T-cell (primary cell): ENCODE measurements around the gene SRSF12. TPM values are rescaled to one million over a fixed set of nuclear protein-coding genes. Genes with fewer than 3 reads are reported as not detected.

Experiments used
- ATAC-seq, 4 experiments: fragments of 200-7000 bp in 3 of 4; fragments of 150-1000 bp in 1 of 4; cut with Tn5 transposase; replicated peaks in 1 of 4; 1 replicate in 3 of 4; 2 replicates in 1 of 4; pipeline ENCODE4 v1.10.0; 2021; ENCODE audit warnings: moderate library complexity in 3 of 4, mild to moderate bottlenecking in 2 of 4, moderate number of reproducible peaks in 1 of 4
- CTCF ChIA-PET, 2 donors: fragments of 300-600 bp; sonication (Branson Sonifier 250); formaldehyde crosslinking; loops; one replicate each; lab custom pipeline; 2022; ENCODE audit warnings: antibody characterized with exemption in 2 of 2; lab: Charles Lee
- POLR2A ChIA-PET, 2 donors: fragments of 300-600 bp; sonication (Branson Sonifier 250); formaldehyde crosslinking; loops; one replicate each; lab custom pipeline; 2022; ENCODE audit warnings: antibody characterized with exemption in 2 of 2; lab: Charles Lee
- DNase-seq, 35 experiments: peaks; one replicate each; pipeline versions ENCODE4 v3.0.0 to v3.0.0-alpha.2; 2013 to 2023
- H3K27ac ChIP-seq: one replicate; pipeline ENCODE4 v1.5.1; 2013; ENCODE audit warnings: low read length
- H3K27me3 ChIP-seq, 2 experiments: replicated peaks in 1 of 2; 1 replicate in 1 of 2; 2 replicates in 1 of 2; pipeline versions ENCODE4 v1.6.1 to v1.7.0; 2013; ENCODE audit warnings: low read length in 1 of 2, mixed read lengths in 1 of 2; ENCODE audit not compliant: control insufficient read depth in 2 of 2, insufficient read depth in 2 of 2; ENCODE audit errors: extremely low read depth in 1 of 2
- H3K36me3 ChIP-seq, 2 donors: 1 replicate in 1 of 2; 2 replicates in 1 of 2; pipeline versions ENCODE4 v1.6.1 to v1.7.0; 2013; ENCODE audit warnings: low read length in 1 of 2; ENCODE audit not compliant: control insufficient read depth in 2 of 2, insufficient read depth in 1 of 2; ENCODE audit errors: extremely low read depth in 1 of 2
- H3K4me1 ChIP-seq, 2 experiments: 1 replicate in 1 of 2; 2 replicates in 1 of 2; pipeline versions ENCODE4 v1.6.1 to v1.7.0; 2013; ENCODE audit warnings: low read length in 2 of 2, mixed read lengths in 1 of 2; ENCODE audit not compliant: insufficient read depth in 2 of 2, control insufficient read depth in 1 of 2; ENCODE audit errors: extremely low read depth in 1 of 2
- H3K4me3 ChIP-seq, 2 donors: 1 replicate in 1 of 2; 2 replicates in 1 of 2; pipeline versions ENCODE4 v1.5.1 to v1.7.0; 2013; ENCODE audit warnings: mild to moderate bottlenecking in 2 of 2, low read length in 1 of 2, moderate library complexity in 1 of 2; ENCODE audit not compliant: control insufficient read depth in 1 of 2; ENCODE audit errors: extremely low read depth in 1 of 2
- H3K9me3 ChIP-seq: 2 replicates; pipeline ENCODE4 v1.7.0; 2013
- H3K27ac Mint-ChIP-seq, 2 donors: one replicate each; pipeline ENCODE4 v1.8.0; 2020 to 2021; ENCODE audit warnings: mild to moderate bottlenecking in 2 of 2, mixed read lengths in 2 of 2
- H3K27me3 Mint-ChIP-seq, 2 donors: one replicate each; pipeline ENCODE4 v1.8.0; 2021 to 2022; ENCODE audit warnings: mixed read lengths in 2 of 2
- H3K36me3 Mint-ChIP-seq: one replicate; pipeline ENCODE4 v1.8.0; 2021; ENCODE audit warnings: mixed read lengths
- H3K4me1 Mint-ChIP-seq, 3 donors: one replicate each; pipeline ENCODE4 v1.8.0; 2020 to 2022; ENCODE audit warnings: mixed read lengths in 3 of 3, mild to moderate bottlenecking in 1 of 3
- H3K4me3 Mint-ChIP-seq, 3 donors: one replicate each; pipeline ENCODE4 v1.8.0; 2020 to 2022; ENCODE audit warnings: mild to moderate bottlenecking in 3 of 3, mixed read lengths in 3 of 3, moderate library complexity in 3 of 3
- H3K9me3 Mint-ChIP-seq, 3 donors: one replicate each; pipeline ENCODE4 v1.8.0; 2020 to 2022; ENCODE audit warnings: mixed read lengths in 3 of 3
- WGBS: methylation state at CpG from one replicate; pipeline ENCODE4 v1.1.5; 2013; ENCODE audit warnings: missing lambda C conversion rate; ENCODE audit not compliant: insufficient coverage; 5-methylcytosine and 5-hydroxymethylcytosine counted together
- total RNA-seq, 35 experiments: library from RNA in 6 of 35; stranded (reverse) in 6 of 35; fragments of 120-200 nt in 1 of 35; gene quantifications; one replicate each; pipeline versions ENCODE4 v1.2.1 to v1.2.4 and lab custom pipeline; 2013 to 2026

The SRSF12 gene
- total RNA-seq, 5 donors from 2014 or later (not counting 1 experiment from before 2014, with no cell fraction given): not detected

DNA sequence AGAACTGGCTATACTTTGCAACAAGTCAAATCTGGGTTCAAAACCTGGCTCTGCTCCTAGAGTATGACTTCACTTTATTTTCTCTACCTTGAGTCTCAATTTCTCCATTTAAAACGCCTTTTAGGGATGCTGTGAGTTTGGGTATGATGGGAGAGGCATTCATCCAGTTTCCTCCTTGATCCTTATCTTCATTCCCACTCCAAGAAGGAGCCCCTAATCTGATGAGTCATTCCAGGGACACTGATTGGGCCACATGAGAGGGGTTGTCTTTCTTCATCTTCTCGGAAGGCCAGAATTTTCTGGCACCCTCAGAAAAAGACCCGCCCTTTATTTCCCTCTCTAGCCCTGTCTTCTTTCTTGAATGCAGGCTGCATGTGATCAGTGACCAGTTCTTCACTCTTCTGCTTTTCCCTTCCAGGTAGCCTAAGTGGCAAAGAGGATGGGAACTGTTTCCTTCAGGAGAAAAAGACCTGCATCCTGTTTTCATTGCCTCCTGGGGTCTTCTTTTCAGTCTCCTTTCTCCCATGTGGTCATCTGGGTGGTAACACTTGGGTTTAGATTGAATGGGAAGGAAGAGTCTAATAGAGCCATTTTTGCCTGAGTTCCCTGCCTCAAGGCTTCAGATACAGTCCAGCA lies 69.5 kb downstream of the SRSF12 start:
- no peaks in the 10 kb centered on the region for H3K27me3 ChIP-seq
- Mint-ChIP-seq H3K27ac (no peak overlapping the region), H3K4me1 (peaks cover 8 to 20% (median 17%) of the 10 kb centered on the region in 3 donors), H3K36me3 (no peaks in the 10 kb centered on the region), H3K9me3 (no peaks in the 10 kb centered on the region), H3K27me3 (no peaks in the 10 kb centered on the region), H3K4me3 (no peak overlapping the region)
- no peaks in the 10 kb centered on the region for H3K36me3 ChIP-seq
- peaks cover 0 to 6% of the 10 kb centered on the region in 2 experiments for H3K4me1 ChIP-seq
- ChIA-PET POLR2A (no interaction called here), CTCF (no interaction called here)
- H3K27ac ChIP-seq: no peak overlapping the region
- DNase-seq (no peak), ATAC-seq (no peak)
- no CpG with 5 or more reads among the region's 3 CpGs for WGBS
- no peaks in the 10 kb centered on the region for H3K9me3 ChIP-seq
- no peak overlapping the region for H3K4me3 ChIP-seq

DNA sequence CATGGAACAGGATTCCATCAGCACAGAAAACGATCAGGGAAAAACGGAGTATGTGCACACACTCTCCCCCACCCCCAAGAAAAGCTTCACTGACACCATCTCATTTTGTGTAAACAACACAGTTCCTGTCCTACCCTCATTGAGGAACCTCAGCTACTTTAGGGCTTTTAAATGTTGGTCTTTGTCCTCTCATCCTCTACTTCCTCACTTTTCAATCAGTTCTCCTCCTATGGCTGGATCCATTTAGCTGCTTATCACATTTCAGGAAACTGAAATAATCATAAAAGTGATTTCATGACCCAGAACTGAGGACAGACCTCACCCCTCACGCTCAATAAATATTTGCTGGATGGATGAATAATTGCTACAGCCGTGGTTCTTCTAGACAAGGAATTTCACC lies 70.4 kb downstream of the SRSF12 start:
- H3K4me3 Mint-ChIP-seq: no peak overlapping the region
- no peak overlapping the region for H3K27ac Mint-ChIP-seq
- Histone ChIP-seq H3K27me3 (no peaks in the 10 kb centered on the region), H3K4me1 (peaks cover 0 to 6% of the 10 kb centered on the region in 2 experiments), H3K4me3 (no peak overlapping the region), H3K9me3 (no peaks in the 10 kb centered on the region), H3K36me3 (no peaks in the 10 kb centered on the region), H3K27ac (no peak overlapping the region)
- H3K36me3 Mint-ChIP-seq: no peaks in the 10 kb centered on the region
- CTCF ChIA-PET: interaction anchor here in 1 of 2 donors (0.6 kb wide), 2 partner anchors 18 to 124 kb away, joined by 3 read pairs; no protein-coding TSS in a partner anchor
- ATAC-seq (no peak), DNase-seq (no peak)
- H3K9me3 Mint-ChIP-seq: no peaks in the 10 kb centered on the region
- no peaks in the 10 kb centered on the region for H3K27me3 Mint-ChIP-seq
- H3K4me1 Mint-ChIP-seq: peaks cover 14 to 25% (median 22%) of the 10 kb centered on the region in 3 donors
- POLR2A ChIA-PET: interaction anchor here (0.6 to 1.1 kb wide), 2 partner anchors 33 to 811 kb away, joined by 3 read pairs; partner anchors contain the start of gene PNRC1 (in 1 of the 2)
- WGBS: 88% methylated on average over 2 of the region's 4 CpGs

Other genes starting within 250 kb of the SRSF12 start
- gene RNGTT, start 154.5 kb downstream of the SRSF12 start, total RNA-seq: 10 to 100 TPM; 16.6 to 22.2 (median 17.5) TPM
- 100 to 1,000 TPM; 421 to 792 (median 481) TPM for gene PNRC1, start 37.3 kb downstream of the SRSF12 start, total RNA-seq
- gene PM20D2, start 28.0 kb upstream of the SRSF12 start, total RNA-seq: 10 to 100 TPM in 3 of 5 donors, 1 to 10 TPM in 2; 7.5 to 12.3 (median 10.1) TPM
- gene GABRR1, start 99.3 kb upstream of the SRSF12 start, total RNA-seq: not detected
- 1 to 10 TPM in 1 of 5 donors, under 1 TPM in 4; 0.49 to 1.5 (median 0.73) TPM for gene GABRR2, start 197.2 kb upstream of the SRSF12 start, total RNA-seq
- 10 to 100 TPM; 14.6 to 24.1 (median 22.6) TPM for gene UBE2J1, start 234.7 kb upstream of the SRSF12 start, total RNA-seq